H1 (cell line): ENCODE data around the gene ANAPC15. TPM values are rescaled to one million over a fixed set of nuclear protein-coding genes. Genes with fewer than 3 reads are reported as not detected.

Experiments
- CTCF ChIA-PET: fragments of 300-600 bp; sonication (Branson Sonifier 250); formaldehyde crosslinking; loops from one replicate; lab custom pipeline; 2021; ENCODE audit not compliant: partially characterized antibody; lab: Charles Lee
- POLR2A ChIA-PET: fragments of 300-600 bp; sonication (Branson Sonifier 250); formaldehyde crosslinking; loops from one replicate; lab custom pipeline; 2021; ENCODE audit warnings: inconsistent platforms; ENCODE audit not compliant: partially characterized antibody; lab: Charles Lee
- DNase-seq, 2 experiments: peaks; one replicate each; pipeline versions ENCODE4 v3.0.0 to v3.0.0-alpha.2; 2010 to 2022; ENCODE audit warnings: low spot score in 2 of 2, low read depth in 1 of 2, mixed read lengths in 1 of 2
- FAIRE-seq: peaks from 2 replicates; lab custom pipeline; 2011; peaks lifted over from hg19 to GRCh38; lab: Jason Lieb, UNC
- H2AFZ ChIP-seq: 2 replicates; pipeline ENCODE4 v1.8.1; 2012; ENCODE audit warnings: low read length, inconsistent platforms
- H2AK5ac ChIP-seq: 2 replicates; pipeline ENCODE4 v1.6.1; 2013; ENCODE audit warnings: low read depth, low read length
- H2BK120ac ChIP-seq: replicated peaks from 2 replicates; pipeline ENCODE3; 2013; ENCODE audit warnings: low read depth, low read length, inconsistent platforms
- H2BK12ac ChIP-seq: 2 replicates; pipeline ENCODE4 v1.6.1; 2013; ENCODE audit warnings: low read depth, low read length
- H2BK15ac ChIP-seq: 2 replicates; pipeline ENCODE4 v1.6.1; 2013; ENCODE audit warnings: low read length
- H2BK20ac ChIP-seq: 2 replicates; pipeline ENCODE4 v1.6.1; 2013; ENCODE audit warnings: low read length
- H2BK5ac ChIP-seq: 2 replicates; pipeline ENCODE4 v1.6.1; 2013; ENCODE audit warnings: low read depth, low read length
- H3K14ac ChIP-seq: 2 replicates; pipeline ENCODE4 v1.6.1; 2013; ENCODE audit warnings: inconsistent platforms; ENCODE audit not compliant: insufficient read length
- H3K18ac ChIP-seq: 2 replicates; pipeline ENCODE4 v1.6.1; 2013; ENCODE audit warnings: low read length; ENCODE audit errors: extremely low read depth
- H3K23ac ChIP-seq: 2 replicates; pipeline ENCODE4 v1.6.1; 2013; ENCODE audit warnings: inconsistent platforms; ENCODE audit not compliant: insufficient read length
- H3K23me2 ChIP-seq: 2 replicates; pipeline ENCODE4 v1.6.1; 2013; ENCODE audit warnings: low read depth, low read length
- H3K27ac ChIP-seq: 2 replicates; pipeline ENCODE4 v1.6.1; 2011; ENCODE audit warnings: low read depth, low read length, inconsistent platforms
- H3K27me3 ChIP-seq, 4 experiments: replicated peaks in 1 of 4; 1 replicate in 1 of 4; 2 replicates in 3 of 4; pipeline versions ENCODE4 v1.6.1 to v1.8.1; 2011 to 2013; ENCODE audit warnings: low read length in 3 of 4, mild to moderate bottlenecking in 3 of 4, inconsistent platforms in 2 of 4, mixed read lengths in 2 of 4, moderate library complexity in 1 of 4; ENCODE audit not compliant: control insufficient read depth in 3 of 4, insufficient read depth in 3 of 4; ENCODE audit errors: extremely low read depth in 1 of 4
- H3K36me3 ChIP-seq, 4 experiments: 2 replicates each; pipeline versions ENCODE4 v1.6.1 to v1.8.1; 2011 to 2013; ENCODE audit warnings: mild to moderate bottlenecking in 4 of 4, low read length in 3 of 4, moderate library complexity in 2 of 4, control low read depth in 1 of 4, inconsistent platforms in 1 of 4; ENCODE audit not compliant: insufficient read depth in 4 of 4, control insufficient read depth in 2 of 4
- H3K4ac ChIP-seq: replicated peaks from 2 replicates; pipeline ENCODE3; 2013; ENCODE audit warnings: low read length, low read depth, mixed read lengths, inconsistent platforms; ENCODE audit not compliant: insufficient read length
- H3K4me1 ChIP-seq, 4 experiments: replicated peaks in 1 of 4; 1 replicate in 1 of 4; 2 replicates in 3 of 4; pipeline versions ENCODE4 v1.6.1 to v1.8.1; 2011 to 2013; ENCODE audit warnings: low read length in 3 of 4, inconsistent platforms in 2 of 4, mixed read lengths in 1 of 4; ENCODE audit not compliant: insufficient read depth in 4 of 4, control insufficient read depth in 3 of 4
- H3K4me2 ChIP-seq, 2 experiments: 2 replicates each; pipeline versions ENCODE4 v1.6.1 to v1.8.1; 2011 to 2013; ENCODE audit warnings: low read depth in 2 of 2, low read length in 2 of 2, control low read depth in 1 of 2, inconsistent platforms in 1 of 2, mild to moderate bottlenecking in 1 of 2; ENCODE audit not compliant: insufficient read depth in 1 of 2
- H3K4me3 ChIP-seq, 4 experiments: fragments of 200-600, 300-600 bp in 1 of 4; sonication (generic), shearing (Covaris generic), sonication (Bioruptor Twin) in 1 of 4; 2 replicates each; pipeline versions ENCODE4 v1.5.1 to v1.8.1; 2011 to 2016; ENCODE audit warnings: low read length in 4 of 4, low read depth in 3 of 4, control low read depth in 2 of 4, inconsistent platforms in 2 of 4, mild to moderate bottlenecking in 2 of 4, mixed read lengths in 1 of 4, moderate library complexity in 1 of 4; ENCODE audit not compliant: insufficient read depth in 2 of 4; ENCODE audit errors: extremely low read depth in 1 of 4
- H3K56ac ChIP-seq: replicated peaks from 2 replicates; pipeline ENCODE3; 2013; ENCODE audit warnings: low read depth, mild to moderate bottlenecking, mixed read lengths, low read length, inconsistent platforms; ENCODE audit not compliant: insufficient read length
- H3K79me1 ChIP-seq: 2 replicates; pipeline ENCODE4 v1.6.1; 2013; ENCODE audit warnings: low read depth, low read length, control low read depth
- H3K79me2 ChIP-seq, 2 experiments: 2 replicates each; pipeline versions ENCODE4 v1.6.1 to v1.8.1; 2012 to 2013; ENCODE audit warnings: low read length in 2 of 2, mild to moderate bottlenecking in 2 of 2, inconsistent platforms in 1 of 2; ENCODE audit not compliant: insufficient read depth in 2 of 2, control insufficient read depth in 1 of 2
- H3K9ac ChIP-seq, 4 experiments: replicated peaks in 1 of 4; 1 replicate in 1 of 4; 2 replicates in 3 of 4; pipeline versions ENCODE4 v1.6.1 to v1.8.1; 2011 to 2013; ENCODE audit warnings: low read depth in 3 of 4, low read length in 3 of 4, control low read depth in 2 of 4, mild to moderate bottlenecking in 2 of 4, moderate library complexity in 2 of 4, inconsistent platforms in 1 of 4; ENCODE audit errors: extremely low read depth in 1 of 4
- H3K9me3 ChIP-seq, 2 experiments: 2 replicates each; pipeline versions ENCODE4 v1.6.1 to v1.8.1; 2012 to 2013; ENCODE audit warnings: mild to moderate bottlenecking in 2 of 2, moderate library complexity in 2 of 2, control low read depth in 1 of 2, inconsistent platforms in 1 of 2, low read depth in 1 of 2, low read length in 1 of 2, mixed read lengths in 1 of 2; ENCODE audit not compliant: insufficient read depth in 2 of 2
- H4K20me1 ChIP-seq, 2 experiments: replicated peaks in 1 of 2; 2 replicates each; pipeline versions ENCODE3 to v1.8.1; 2011 to 2013; ENCODE audit warnings: inconsistent platforms in 2 of 2, low read length in 2 of 2, mild to moderate bottlenecking in 1 of 2; ENCODE audit not compliant: insufficient read depth in 2 of 2, control insufficient read depth in 1 of 2
- H4K5ac ChIP-seq: 2 replicates; pipeline ENCODE4 v1.6.1; 2013; ENCODE audit warnings: low read length, low read depth, mixed read lengths, inconsistent platforms; ENCODE audit not compliant: insufficient read length
- H4K8ac ChIP-seq: 2 replicates; pipeline ENCODE4 v1.8.0; 2013; ENCODE audit warnings: mild to moderate bottlenecking, moderate library complexity, low read length, inconsistent platforms; ENCODE audit not compliant: insufficient read depth; ENCODE audit errors: extremely low read depth
- H4K91ac ChIP-seq: replicated peaks from 2 replicates; pipeline ENCODE3; 2013; ENCODE audit warnings: low read length, mixed read lengths, inconsistent platforms; ENCODE audit not compliant: insufficient read length
- ASH2L ChIP-seq: fragments of 200-600, 300-600 bp; sonication (generic); IDR thresholded peaks from one replicate; pipeline ENCODE4 v1.7.1; 2017; ENCODE audit warnings: low read length
- HDAC6 ChIP-seq: IDR thresholded peaks from one replicate; pipeline ENCODE4 v1.7.1; 2012; ENCODE audit warnings: low read depth, mild to moderate bottlenecking, inconsistent platforms, low read length, moderate library complexity
- SIX5 ChIP-seq: IDR thresholded peaks from 2 replicates; pipeline ENCODE4 v1.6.1; 2011; ENCODE audit warnings: mild to moderate bottlenecking, low read depth, low read length
- SUZ12 ChIP-seq: fragments of 200-600 bp; sonication (generic); IDR thresholded peaks from 2 replicates; pipeline ENCODE4 v1.6.1; 2012; ENCODE audit warnings: mild to moderate bottlenecking, inconsistent platforms, low read length, moderate library complexity, mixed read lengths
- TEAD4 ChIP-seq: IDR thresholded peaks from 2 replicates; pipeline ENCODE4 v1.6.1; 2012; ENCODE audit warnings: low read depth, low read length, inconsistent platforms, mixed read lengths
- ZNF274 ChIP-seq: IDR thresholded peaks from 2 replicates; pipeline ENCODE4 v1.7.0; 2012; ENCODE audit warnings: low read length, borderline replicate concordance; ENCODE audit errors: extremely low read depth
- WGBS, 2 experiments: shearing (Covaris generic) in 1 of 2; methylation state at CpG; one replicate each; pipeline versions ENCODE4 v1.1.6 to v1.1.7; 2013 to 2015; ENCODE audit warnings: low lambda C conversion rate in 2 of 2, mixed read lengths in 2 of 2, inconsistent platforms in 1 of 2, low coverage in 1 of 2, missing lambda C conversion rate in 1 of 2; ENCODE audit not compliant: insufficient replicate concordance in 2 of 2, insufficient coverage in 1 of 2, insufficient read length in 1 of 2; ENCODE audit errors: extremely low coverage in 1 of 2, missing lambda C conversion rate in 1 of 2; 5-methylcytosine and 5-hydroxymethylcytosine counted together
- polyA plus RNA-seq, 7 experiments: library from polyadenylated mRNA; depleted of rRNA in 3 of 7; stranded (reverse) in 5 of 7; unstranded in 2 of 7; fragments of >200 nt in 5 of 7; fragments of 200-250 nt in 2 of 7; gene quantifications; 1 replicate in 5 of 7; 2 replicates in 1 of 7; 4 replicates in 1 of 7; pipeline versions ENCODE4 v1.2.1 to v1.2.3, GENCODE V29; 2011 to 2013; ENCODE audit warnings: missing spikeins in 2 of 7, mixed read lengths in 2 of 7
- total RNA-seq: library from RNA; stranded (reverse); fragmentation: NEBNext Ultra II Directional; extraction: Animal tissue kit (Norgen Biotek cat#: 25700); gene quantifications from 2 replicates; pipeline ENCODE4 v1.2.1, GENCODE V29; 2021
- TF ChIP-seq, protein P1 (sequence below): IDR thresholded peaks from 2 replicates; pipeline ENCODE4 v1.6.1; 2012; ENCODE audit warnings: inconsistent platforms

The ANAPC15 gene
- total and polyA plus RNA-seq, 2 of the 8 experiments (the other 6 are each of a cell fraction or from before 2014, with no cell fraction given), result 66.2 to 74.9 TPM

DNA sequence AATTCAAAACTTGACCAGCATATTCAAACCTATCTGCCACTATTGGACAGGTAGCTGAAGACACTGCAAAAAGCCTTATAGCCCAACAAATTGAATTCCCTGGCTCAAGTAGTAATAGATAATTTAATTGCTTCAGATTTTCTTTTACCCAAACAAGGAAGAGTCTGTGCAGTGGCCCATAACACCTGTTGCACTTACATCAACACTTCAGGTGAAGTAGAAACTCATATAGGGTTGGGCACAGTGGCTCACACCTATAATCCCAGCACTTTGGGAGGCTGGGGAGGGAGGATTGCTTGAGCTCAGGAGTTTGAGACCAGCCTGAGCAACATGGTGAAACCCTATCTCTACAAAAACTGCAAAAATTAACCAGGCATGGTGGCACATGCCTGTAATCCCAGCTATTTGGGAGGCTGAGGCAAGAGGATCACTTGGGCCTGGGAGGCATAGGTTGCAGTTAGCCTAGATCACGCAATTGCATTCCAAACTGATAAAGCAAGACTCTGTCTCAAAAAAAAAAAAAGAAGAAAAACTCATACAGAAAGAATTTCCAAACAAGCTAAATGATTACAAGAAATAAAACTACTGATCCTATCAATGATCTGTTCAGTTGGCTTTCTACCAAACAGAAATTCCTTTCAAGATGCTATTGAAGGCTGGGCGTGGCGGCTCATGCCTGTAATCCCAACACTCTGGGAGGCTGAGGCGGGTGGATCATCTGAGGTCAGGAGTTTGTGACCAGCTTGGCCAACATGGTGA lies 32.5 kb upstream of the ANAPC15 start:
- Histone ChIP-seq H3K18ac (no peak overlapping the region), H3K9me3 (no peaks in the 10 kb centered on the region), H3K9ac (no peak overlapping the region), H3K4me1 (no peaks in the 10 kb centered on the region), H3K23ac (no peak overlapping the region), H2BK20ac (no peak overlapping the region), H2BK5ac (no peak overlapping the region), H4K91ac (no peak overlapping the region), H4K8ac (no peak overlapping the region), H3K79me1 (no peaks in the 10 kb centered on the region), H3K79me2 (no peaks in the 10 kb centered on the region), H2BK120ac (no peak overlapping the region), H3K4me2 (no peak overlapping the region), H3K27me3 (no peaks in the 10 kb centered on the region), H2BK15ac (no peak overlapping the region), H4K20me1 (no peaks in the 10 kb centered on the region), H3K56ac (no peak overlapping the region), H3K14ac (no peak overlapping the region), H2BK12ac (no peak overlapping the region), H3K4ac (no peak overlapping the region), H2AFZ (no peak overlapping the region), H3K4me3 (no peak overlapping the region), H3K36me3 (no peaks in the 10 kb centered on the region), H2AK5ac (no peak overlapping the region), H3K27ac (no peak overlapping the region), H4K5ac (no peak overlapping the region), H3K23me2 (no peaks in the 10 kb centered on the region)
- no peak for FAIRE-seq
- WGBS, 2 experiments, result 92% methylated on average over 4 of the region's 4 CpGs; no CpG with 5 or more reads in 1 of the 2 experiments
- POLR2A ChIA-PET, result interaction anchor here (2.2 kb wide), 1 partner anchor 32 kb away, joined by 9 read pairs; the partner anchor contains the start of gene ANAPC15
- CTCF ChIA-PET, result interaction anchor here (0.7 to 3.9 kb wide), 25 partner anchors 10 to 1681 kb away, joined by 3 to 71 read pairs (median 5); partner anchors contain the start of gene FOLR3
- DNase-seq, result no peak
- TF ChIP-seq ASH2L, result no peak
- no peak for TF ChIP-seq ZNF274
- no peak for TF ChIP-seq SIX5
- no peak for TF ChIP-seq HDAC6
- no peak for TF ChIP-seq SUZ12
- TF ChIP-seq TEAD4, result no peak
- TF ChIP-seq, protein P1, sequence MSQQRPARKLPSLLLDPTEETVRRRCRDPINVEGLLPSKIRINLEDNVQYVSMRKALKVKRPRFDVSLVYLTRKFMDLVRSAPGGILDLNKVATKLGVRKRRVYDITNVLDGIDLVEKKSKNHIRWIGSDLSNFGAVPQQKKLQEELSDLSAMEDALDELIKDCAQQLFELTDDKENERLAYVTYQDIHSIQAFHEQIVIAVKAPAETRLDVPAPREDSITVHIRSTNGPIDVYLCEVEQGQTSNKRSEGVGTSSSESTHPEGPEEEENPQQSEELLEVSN, result no peak
